Calu3 (cell line): Measurements from ENCODE around the gene GCH1. TPM values are rescaled to one million over a fixed set of nuclear protein-coding genes. Genes with fewer than 3 reads are reported as not detected.

ENCODE experiments used
- BruUV-seq: library from RNA; stranded (reverse); fragments of 400-500 nt; replicated peaks from 2 replicates; lab custom pipeline; 2021; lab: Mats Ljungman, UMichigan
- CTCF ChIA-PET: fragments of 300-600 bp; sonication (Branson Sonifier 250); formaldehyde crosslinking; loops from one replicate; lab custom pipeline; 2022; ENCODE audit warnings: antibody characterized with exemption; lab: Charles Lee
- DNase-seq: peaks from one replicate; pipeline ENCODE4 v3.0.0; 2022
- H3K27ac Mint-ChIP-seq: one replicate; pipeline ENCODE4 v1.8.0; 2022; ENCODE audit warnings: mixed read lengths; ENCODE audit not compliant: unreplicated experiment
- H3K27me3 Mint-ChIP-seq: one replicate; pipeline ENCODE4 v1.8.0; 2022; ENCODE audit warnings: mixed read lengths; ENCODE audit not compliant: unreplicated experiment
- H3K36me3 Mint-ChIP-seq: one replicate; pipeline ENCODE4 v1.8.0; 2022; ENCODE audit warnings: mild to moderate bottlenecking, moderate library complexity, mixed read lengths; ENCODE audit not compliant: insufficient read depth, unreplicated experiment
- H3K4me1 Mint-ChIP-seq: one replicate; pipeline ENCODE4 v1.8.0; 2022; ENCODE audit warnings: mild to moderate bottlenecking, low read depth, mixed read lengths; ENCODE audit not compliant: unreplicated experiment
- H3K4me3 Mint-ChIP-seq: one replicate; pipeline ENCODE4 v1.8.0; 2022; ENCODE audit warnings: mild to moderate bottlenecking, low read depth, moderate library complexity, mixed read lengths; ENCODE audit not compliant: unreplicated experiment
- H3K9me3 Mint-ChIP-seq: one replicate; pipeline ENCODE4 v1.8.0; 2022; ENCODE audit warnings: low read depth, mixed read lengths; ENCODE audit not compliant: unreplicated experiment
- intact Hi-C: fragments of 100-400 bp; cut with micrococcal nuclease; formaldehyde crosslinking; loops from one replicate; pipeline ENCODE4 v1.10.0; 2022; ENCODE audit not compliant: unreplicated experiment
- total RNA-seq: library from RNA; stranded (reverse); gene quantifications from 2 replicates; pipeline ENCODE4 v1.2.3, GENCODE V29; 2022
- TF ChIP-seq, protein P1 (sequence below): fragments of 200-600 bp; IDR thresholded peaks from one replicate; pipeline ENCODE4 v1.8.0; 2022; ENCODE audit warnings: antibody characterized with exemption; ENCODE audit not compliant: unreplicated experiment

Gene GCH1
- total RNA-seq, 1 experiment from 2014 or later: 6.8 TPM

DNA sequence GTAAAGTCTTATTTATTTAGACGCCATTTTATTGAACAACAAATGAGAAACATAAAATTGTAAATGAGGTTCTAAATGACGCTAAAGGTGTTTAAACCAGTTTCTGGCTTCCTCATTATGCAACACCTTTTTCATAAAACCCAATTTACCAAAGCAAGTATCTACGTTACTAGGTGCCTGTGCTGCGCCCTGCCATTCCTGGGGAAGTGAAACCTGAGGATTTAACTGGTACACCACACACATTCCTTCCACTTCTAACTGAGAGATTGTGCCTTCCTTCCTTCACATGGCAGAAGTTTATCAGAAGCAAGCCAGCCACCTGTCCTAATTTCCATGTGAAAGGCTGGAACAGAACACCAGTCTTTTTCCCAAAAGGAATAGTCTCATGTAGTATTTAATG, 40.3 kb upstream of the GCH1 start:
- no peak for DNase-seq
- CTCF ChIA-PET: no interaction called here
- no peak overlapping the region for H3K27ac Mint-ChIP-seq

DNA sequence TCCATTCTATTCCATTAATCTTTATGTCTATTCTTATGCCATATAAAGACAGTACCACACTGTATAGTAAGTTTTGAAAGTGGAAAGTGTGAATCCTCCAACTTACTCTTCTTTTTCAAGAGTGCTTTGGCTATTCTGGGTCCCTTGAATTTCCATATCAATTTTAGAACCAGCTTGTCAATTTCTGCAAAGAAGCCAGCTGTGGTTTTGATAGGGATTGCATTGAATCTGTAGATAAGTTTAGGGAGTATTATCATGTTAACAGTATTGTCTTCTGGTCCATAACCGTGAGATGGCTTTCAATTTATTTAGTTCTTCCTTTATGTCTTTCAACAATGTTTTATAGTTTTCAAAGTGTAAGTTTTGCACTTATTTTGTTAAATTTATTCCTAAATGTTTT, 34.2 kb upstream of the GCH1 start:
- Mint-ChIP-seq H3K36me3 (no peaks in the 10 kb centered on the region), H3K27me3 (no peaks in the 10 kb centered on the region), H3K4me1 (no peaks in the 10 kb centered on the region), H3K4me3 (no peak overlapping the region), H3K9me3 (no peaks in the 10 kb centered on the region), H3K27ac (no peak overlapping the region)
- intact Hi-C loops: no loop called here
- CTCF ChIA-PET: interaction anchor here (0.5 kb wide), 1 partner anchor 78 kb away, joined by 4 read pairs; no protein-coding TSS in a partner anchor
- TF ChIP-seq, protein P1, sequence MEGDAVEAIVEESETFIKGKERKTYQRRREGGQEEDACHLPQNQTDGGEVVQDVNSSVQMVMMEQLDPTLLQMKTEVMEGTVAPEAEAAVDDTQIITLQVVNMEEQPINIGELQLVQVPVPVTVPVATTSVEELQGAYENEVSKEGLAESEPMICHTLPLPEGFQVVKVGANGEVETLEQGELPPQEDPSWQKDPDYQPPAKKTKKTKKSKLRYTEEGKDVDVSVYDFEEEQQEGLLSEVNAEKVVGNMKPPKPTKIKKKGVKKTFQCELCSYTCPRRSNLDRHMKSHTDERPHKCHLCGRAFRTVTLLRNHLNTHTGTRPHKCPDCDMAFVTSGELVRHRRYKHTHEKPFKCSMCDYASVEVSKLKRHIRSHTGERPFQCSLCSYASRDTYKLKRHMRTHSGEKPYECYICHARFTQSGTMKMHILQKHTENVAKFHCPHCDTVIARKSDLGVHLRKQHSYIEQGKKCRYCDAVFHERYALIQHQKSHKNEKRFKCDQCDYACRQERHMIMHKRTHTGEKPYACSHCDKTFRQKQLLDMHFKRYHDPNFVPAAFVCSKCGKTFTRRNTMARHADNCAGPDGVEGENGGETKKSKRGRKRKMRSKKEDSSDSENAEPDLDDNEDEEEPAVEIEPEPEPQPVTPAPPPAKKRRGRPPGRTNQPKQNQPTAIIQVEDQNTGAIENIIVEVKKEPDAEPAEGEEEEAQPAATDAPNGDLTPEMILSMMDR: no peak
- no TSS peak for BruUV-seq
- no peak for DNase-seq

More for the DNA sequence above, 40.3 kb upstream of the GCH1 start:
- H3K9me3 Mint-ChIP-seq: no peaks in the 10 kb centered on the region
- H3K4me1 Mint-ChIP-seq: no peaks in the 10 kb centered on the region
- TF ChIP-seq, protein P1: no peak
- BruUV-seq: no TSS peak
- intact Hi-C loops: no loop called here
- H3K27me3 Mint-ChIP-seq: no peaks in the 10 kb centered on the region
- no peaks in the 10 kb centered on the region for H3K36me3 Mint-ChIP-seq
- H3K4me3 Mint-ChIP-seq: no peak overlapping the region

DNA sequence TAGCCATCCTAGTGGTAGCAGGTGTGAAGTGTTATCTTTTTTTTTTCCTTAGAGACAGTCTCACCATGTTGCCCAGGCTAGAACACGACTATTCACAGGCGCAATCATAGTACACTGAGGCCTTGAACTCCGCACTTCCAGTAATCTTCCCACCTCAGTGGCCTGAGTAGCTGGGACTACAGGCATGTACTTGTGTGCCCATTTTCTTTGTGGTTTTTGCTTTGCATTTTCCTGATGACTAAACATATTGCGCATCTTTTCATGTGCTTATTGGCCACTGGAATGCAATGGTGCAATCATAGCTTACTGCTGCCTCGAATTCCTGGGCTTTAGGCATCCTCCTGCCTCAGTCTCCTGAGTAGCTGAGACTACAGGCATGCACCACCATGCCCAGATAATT, 33.3 kb upstream of the GCH1 start:
- TF ChIP-seq, protein P1: no peak
- H3K9me3 Mint-ChIP-seq: no peaks in the 10 kb centered on the region
- H3K27ac Mint-ChIP-seq: no peak overlapping the region
- DNase-seq: no peak
- intact Hi-C loops: no loop called here
- CTCF ChIA-PET: interaction anchor here (0.6 kb wide), 1 partner anchor 91 kb away, joined by 3 read pairs; the partner anchor contains the start of genes SOCS4 and WDHD1
- H3K27me3 Mint-ChIP-seq: no peaks in the 10 kb centered on the region
- BruUV-seq: no TSS peak
- H3K4me1 Mint-ChIP-seq: no peaks in the 10 kb centered on the region
- no peak overlapping the region for H3K4me3 Mint-ChIP-seq
- H3K36me3 Mint-ChIP-seq: no peaks in the 10 kb centered on the region

DNA sequence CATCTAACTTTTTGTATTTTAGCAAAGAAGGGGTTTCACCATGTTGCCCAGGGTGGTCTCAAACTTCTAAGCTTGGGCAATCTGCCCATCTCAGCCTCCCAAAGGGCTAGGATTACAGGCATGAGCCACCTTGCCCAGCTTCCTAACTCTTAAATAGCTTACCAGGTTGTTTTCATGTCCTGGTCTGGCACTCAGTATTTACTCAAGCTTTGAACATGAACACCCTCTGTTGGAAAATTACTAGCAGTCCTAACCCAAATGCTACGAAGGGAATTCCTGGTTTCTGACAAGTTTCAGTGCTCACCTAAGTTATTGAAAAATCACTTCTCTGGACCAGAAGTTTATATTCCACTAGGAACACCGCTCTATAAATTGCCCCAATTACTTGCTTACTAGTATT, 32.5 kb upstream of the GCH1 start:
- no peaks in the 10 kb centered on the region for H3K36me3 Mint-ChIP-seq
- DNase-seq: no peak
- no peaks in the 10 kb centered on the region for H3K9me3 Mint-ChIP-seq
- H3K27ac Mint-ChIP-seq: no peak overlapping the region
- no peak overlapping the region for H3K4me3 Mint-ChIP-seq
- TF ChIP-seq, protein P1: no peak
- BruUV-seq: no TSS peak
- no peaks in the 10 kb centered on the region for H3K27me3 Mint-ChIP-seq
- CTCF ChIA-PET: no interaction called here
- intact Hi-C loops: no loop called here
- H3K4me1 Mint-ChIP-seq: no peaks in the 10 kb centered on the region
